ENCODE measurements around the gene IRGQ.

IRGQ gene

DNA sequence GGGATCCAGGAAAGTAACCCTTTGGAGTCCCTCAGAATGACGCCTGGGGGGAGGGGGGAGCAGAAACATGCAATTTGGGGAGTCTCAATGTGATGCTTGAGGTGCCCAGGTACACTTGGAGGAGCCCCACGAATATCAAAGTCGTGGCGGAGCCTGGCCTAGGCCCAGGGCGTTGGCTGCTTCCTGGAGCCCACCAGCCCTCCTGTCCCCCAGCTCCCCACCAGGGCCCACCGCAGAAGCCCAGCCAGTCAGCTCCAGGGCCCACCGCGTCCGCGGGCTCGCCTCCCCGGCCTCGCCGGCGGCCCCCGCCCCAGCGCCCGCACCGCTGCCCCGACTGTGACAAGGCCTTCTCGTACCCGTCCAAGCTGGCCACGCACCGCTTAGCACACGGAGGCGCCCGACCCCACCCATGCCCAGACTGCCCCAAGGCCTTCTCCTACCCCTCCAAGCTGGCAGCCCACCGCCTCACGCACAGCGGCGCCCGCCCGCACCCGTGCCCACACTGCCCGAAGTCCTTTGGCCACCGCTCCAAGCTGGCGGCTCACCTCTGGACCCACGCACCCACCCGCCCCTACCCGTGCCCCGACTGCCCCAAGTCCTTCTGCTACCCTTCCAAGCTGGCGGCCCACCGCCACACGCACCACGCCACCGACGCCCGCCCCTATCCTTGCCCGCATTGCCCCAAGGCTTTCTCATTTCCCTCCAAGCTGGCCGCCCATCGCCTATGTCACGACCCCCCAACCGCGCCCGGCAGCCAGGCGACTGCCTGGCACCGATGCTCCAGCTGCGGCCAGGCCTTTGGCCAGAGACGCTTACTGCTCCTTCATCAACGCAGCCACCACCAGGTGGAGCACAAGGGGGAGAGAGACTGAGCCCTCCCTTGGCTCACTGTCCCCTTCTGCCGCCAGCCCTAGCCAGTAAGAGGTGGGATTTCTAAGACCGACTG, 60.8 kb downstream of the IRGQ start:
- peak overlapping the region; percentile 46 for H3K4me3 ChIP-seq (ENCODE audit: control insufficient read depth, low read depth, low read length)
- DNase-seq (ENCODE audit: low read depth) = peak; percentile 60

More for the DNA sequence above, 60.8 kb downstream of the IRGQ start:
- TF ChIP-seq, protein P1, sequence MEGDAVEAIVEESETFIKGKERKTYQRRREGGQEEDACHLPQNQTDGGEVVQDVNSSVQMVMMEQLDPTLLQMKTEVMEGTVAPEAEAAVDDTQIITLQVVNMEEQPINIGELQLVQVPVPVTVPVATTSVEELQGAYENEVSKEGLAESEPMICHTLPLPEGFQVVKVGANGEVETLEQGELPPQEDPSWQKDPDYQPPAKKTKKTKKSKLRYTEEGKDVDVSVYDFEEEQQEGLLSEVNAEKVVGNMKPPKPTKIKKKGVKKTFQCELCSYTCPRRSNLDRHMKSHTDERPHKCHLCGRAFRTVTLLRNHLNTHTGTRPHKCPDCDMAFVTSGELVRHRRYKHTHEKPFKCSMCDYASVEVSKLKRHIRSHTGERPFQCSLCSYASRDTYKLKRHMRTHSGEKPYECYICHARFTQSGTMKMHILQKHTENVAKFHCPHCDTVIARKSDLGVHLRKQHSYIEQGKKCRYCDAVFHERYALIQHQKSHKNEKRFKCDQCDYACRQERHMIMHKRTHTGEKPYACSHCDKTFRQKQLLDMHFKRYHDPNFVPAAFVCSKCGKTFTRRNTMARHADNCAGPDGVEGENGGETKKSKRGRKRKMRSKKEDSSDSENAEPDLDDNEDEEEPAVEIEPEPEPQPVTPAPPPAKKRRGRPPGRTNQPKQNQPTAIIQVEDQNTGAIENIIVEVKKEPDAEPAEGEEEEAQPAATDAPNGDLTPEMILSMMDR (conservative IDR thresholded peaks at IDR 0.05; ENCODE audit: control insufficient read depth, insufficient read depth, low read depth, low read length) = peak; percentile 55

Data from fibroblast of mammary gland (primary cell).